HG03097 (cell line): ENCODE data around the gene FLRT1.
A peak's percentile ranks its signal among the peaks of the same experiment; 100 is the strongest.

ENCODE experiments used
- ATAC-seq: cut with Tn5 transposase; IDR thresholded peaks from one replicate; pipeline ENCODE4 v1.9.1; 2021; ENCODE audit not compliant: unreplicated experiment, low FRiP score

The FLRT1 gene

GRCh38 chr11:64035576-64035975 lies at the start of gene FLRT1:
TSS of gene FLRT1 (plus strand) at chr11:64035931. CDS start at chr11:64116268, 80,337 bp downstream.
- ATAC-seq: no peak

GRCh38 chr11:63986156-63986931 lies 49.4 kb upstream of the FLRT1 start, which contains the start of gene OTUB1:
TSS of gene OTUB1 (plus strand) at chr11:63986438. CDS start at chr11:63986457, 19 bp downstream.
- peak; percentile 60 for ATAC-seq

- ATAC-seq: no peak
Measured at GRCh38 chr11:63986932-63987513, 48.7 kb upstream of the FLRT1 start.

- no peak for ATAC-seq
Measured at GRCh38 chr11:63991558-63991957, 44.2 kb upstream of the FLRT1 start.

- no peak for ATAC-seq
Measured at GRCh38 chr11:63993100-63993499, 42.6 kb upstream of the FLRT1 start.

GRCh38 chr11:63993993-63994392 lies 41.7 kb upstream of the FLRT1 start:
- no peak for ATAC-seq

- ATAC-seq: no peak
Measured at GRCh38 chr11:63996512-63996911, 39.2 kb upstream of the FLRT1 start.

GRCh38 chr11:63997104-63997700 lies 38.5 kb upstream of the FLRT1 start:
- ATAC-seq: no peak

- ATAC-seq: no peak
Measured at GRCh38 chr11:63997801-63998337, 37.9 kb upstream of the FLRT1 start.

- ATAC-seq: no peak
Measured at GRCh38 chr11:63998558-63999348, 37.0 kb upstream of the FLRT1 start.

- ATAC-seq: no peak
Measured at GRCh38 chr11:63999349-64000025, 36.2 kb upstream of the FLRT1 start.

GRCh38 chr11:64000026-64000739 lies 35.5 kb upstream of the FLRT1 start:
- ATAC-seq: no peak

GRCh38 chr11:64000740-64001483 lies 34.8 kb upstream of the FLRT1 start:
- ATAC-seq: no peak

- ATAC-seq: no peak
Measured at GRCh38 chr11:64001484-64002420, 34.0 kb upstream of the FLRT1 start.

GRCh38 chr11:64003807-64004589 lies 31.7 kb upstream of the FLRT1 start:
- no peak for ATAC-seq

GRCh38 chr11:64004590-64004984 lies 31.1 kb upstream of the FLRT1 start:
- ATAC-seq: no peak

GRCh38 chr11:64005691-64006090 lies 30.0 kb upstream of the FLRT1 start:
- ATAC-seq: no peak
